HG03378 (cell line): ENCODE results near the gene PRAMEF11.

ENCODE experiments used
- ATAC-seq: cut with Tn5 transposase; IDR thresholded peaks from one replicate; pipeline ENCODE4 v1.9.1; 2021; ENCODE audit warnings: mild to moderate bottlenecking, moderate library complexity; ENCODE audit not compliant: unreplicated experiment

PRAMEF11 gene

DNA sequence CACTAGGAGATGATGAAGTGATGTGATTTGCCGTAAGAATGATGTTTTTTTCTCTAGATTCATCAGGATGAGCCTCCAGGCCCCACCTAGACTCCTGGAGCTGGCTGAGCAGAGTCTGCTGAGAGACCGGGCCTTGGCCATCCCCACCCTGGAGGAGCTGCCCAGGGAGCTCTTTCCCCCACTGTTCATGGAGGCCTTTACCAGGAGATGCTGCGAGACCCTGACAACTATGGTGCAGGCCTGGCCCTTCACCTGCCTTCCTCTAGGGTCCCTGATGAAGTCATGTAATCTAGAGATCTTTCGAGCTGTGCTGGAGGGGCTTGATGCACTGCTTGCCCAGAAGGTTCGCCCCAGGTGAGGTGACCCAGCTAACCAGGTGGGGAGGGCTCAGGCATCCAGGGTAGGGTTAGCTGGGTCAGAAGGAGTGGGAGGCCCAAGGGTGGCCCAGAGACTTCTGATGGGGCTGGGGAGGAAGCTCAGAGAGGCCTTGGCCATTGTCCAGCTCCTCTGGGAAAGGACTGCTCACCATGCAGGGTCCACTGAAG is 56.3 kb downstream of the PRAMEF11 start:
- ATAC-seq: no peak
